ENCODE measurements around the gene MRPL40. TPM values are rescaled to one million over a fixed set of nuclear protein-coding genes. Genes with fewer than 3 reads are reported as not detected.

The MRPL40 gene
- total RNA-seq, 4 donors from 2014 or later: 10.9 to 29.2 (median 13.7) TPM

DNA sequence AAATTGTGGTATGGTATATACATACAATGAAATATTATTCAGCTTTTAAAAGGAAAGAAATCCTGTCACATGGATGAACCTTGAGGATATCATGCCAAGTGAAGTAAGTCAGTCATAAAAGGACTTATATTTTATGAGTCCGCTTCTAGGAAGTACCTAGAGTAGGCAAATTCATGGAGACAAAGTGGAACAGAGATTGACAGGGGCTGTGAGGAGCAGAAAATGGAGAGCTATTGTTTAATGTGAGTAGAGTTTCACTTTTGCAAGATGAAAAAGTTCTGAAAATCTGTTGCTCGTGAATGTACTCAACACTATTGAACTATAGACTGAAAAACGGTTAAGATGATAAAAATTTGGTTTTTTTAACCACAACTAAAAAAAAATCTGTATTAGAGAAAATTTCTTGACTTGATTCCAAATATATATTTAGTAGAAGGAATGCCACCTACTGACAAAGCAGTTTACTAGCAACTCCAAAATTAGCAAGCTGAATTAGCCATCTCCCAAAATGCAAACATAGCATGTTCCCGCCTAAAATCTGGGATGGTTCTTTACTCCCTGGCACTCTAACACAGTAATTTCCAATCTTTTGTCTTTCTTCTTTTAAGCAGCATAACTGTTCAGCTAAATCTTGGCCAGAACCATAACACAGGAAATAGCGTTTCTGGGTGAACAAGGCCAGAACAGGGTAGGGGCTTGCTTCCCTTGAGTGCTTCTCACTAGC is 45.1 kb downstream of the MRPL40 start:
- 19 to 26% methylated on average over 4 to 5 of the region's 5 CpGs for WGBS, 2 donors (ENCODE audit: low coverage in 1 of 2)
- TF ChIP-seq POLR2AphosphoS5 (IDR thresholded peaks at IDR 0.05) (no peak), POLR2A (IDR thresholded peaks at IDR 0.05) (no peak), EP300 (IDR thresholded peaks at IDR 0.05; ENCODE audit: low read depth) (no peak)
- TF ChIP-seq, protein P1, sequence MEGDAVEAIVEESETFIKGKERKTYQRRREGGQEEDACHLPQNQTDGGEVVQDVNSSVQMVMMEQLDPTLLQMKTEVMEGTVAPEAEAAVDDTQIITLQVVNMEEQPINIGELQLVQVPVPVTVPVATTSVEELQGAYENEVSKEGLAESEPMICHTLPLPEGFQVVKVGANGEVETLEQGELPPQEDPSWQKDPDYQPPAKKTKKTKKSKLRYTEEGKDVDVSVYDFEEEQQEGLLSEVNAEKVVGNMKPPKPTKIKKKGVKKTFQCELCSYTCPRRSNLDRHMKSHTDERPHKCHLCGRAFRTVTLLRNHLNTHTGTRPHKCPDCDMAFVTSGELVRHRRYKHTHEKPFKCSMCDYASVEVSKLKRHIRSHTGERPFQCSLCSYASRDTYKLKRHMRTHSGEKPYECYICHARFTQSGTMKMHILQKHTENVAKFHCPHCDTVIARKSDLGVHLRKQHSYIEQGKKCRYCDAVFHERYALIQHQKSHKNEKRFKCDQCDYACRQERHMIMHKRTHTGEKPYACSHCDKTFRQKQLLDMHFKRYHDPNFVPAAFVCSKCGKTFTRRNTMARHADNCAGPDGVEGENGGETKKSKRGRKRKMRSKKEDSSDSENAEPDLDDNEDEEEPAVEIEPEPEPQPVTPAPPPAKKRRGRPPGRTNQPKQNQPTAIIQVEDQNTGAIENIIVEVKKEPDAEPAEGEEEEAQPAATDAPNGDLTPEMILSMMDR (IDR thresholded peaks at IDR 0.05): no peak
- H3K36me3 ChIP-seq: peaks cover 0 to 3% (median 0%) of the 10 kb centered on the region in 4 donors
- peaks cover 16 to 22% (median 21%) of the 10 kb centered on the region in 4 donors for H3K4me1 ChIP-seq
- intact Hi-C loops (cut with DNase I; ENCODE audit: low total_unique reads): no loop called here
- H3K4me3 ChIP-seq: peak overlapping the region in 3 of 4 donors; percentile 67 to 74 (median 72)
- H3K27ac ChIP-seq: peak overlapping the region; percentile 86 to 96 (median 90)
- DNase-seq: no peak
- no peaks in the 10 kb centered on the region for H3K9me3 ChIP-seq
- no peaks in the 10 kb centered on the region for H3K27me3 ChIP-seq
- in situ Hi-C loops (cut with MboI; ENCODE audit: low pct_ligation_motif_present in 1 of 4, low pct_unique_long_range_greater_than_20kb in 1 of 4, low sequenced_read_pairs in 3 of 4): no loop called here

DNA sequence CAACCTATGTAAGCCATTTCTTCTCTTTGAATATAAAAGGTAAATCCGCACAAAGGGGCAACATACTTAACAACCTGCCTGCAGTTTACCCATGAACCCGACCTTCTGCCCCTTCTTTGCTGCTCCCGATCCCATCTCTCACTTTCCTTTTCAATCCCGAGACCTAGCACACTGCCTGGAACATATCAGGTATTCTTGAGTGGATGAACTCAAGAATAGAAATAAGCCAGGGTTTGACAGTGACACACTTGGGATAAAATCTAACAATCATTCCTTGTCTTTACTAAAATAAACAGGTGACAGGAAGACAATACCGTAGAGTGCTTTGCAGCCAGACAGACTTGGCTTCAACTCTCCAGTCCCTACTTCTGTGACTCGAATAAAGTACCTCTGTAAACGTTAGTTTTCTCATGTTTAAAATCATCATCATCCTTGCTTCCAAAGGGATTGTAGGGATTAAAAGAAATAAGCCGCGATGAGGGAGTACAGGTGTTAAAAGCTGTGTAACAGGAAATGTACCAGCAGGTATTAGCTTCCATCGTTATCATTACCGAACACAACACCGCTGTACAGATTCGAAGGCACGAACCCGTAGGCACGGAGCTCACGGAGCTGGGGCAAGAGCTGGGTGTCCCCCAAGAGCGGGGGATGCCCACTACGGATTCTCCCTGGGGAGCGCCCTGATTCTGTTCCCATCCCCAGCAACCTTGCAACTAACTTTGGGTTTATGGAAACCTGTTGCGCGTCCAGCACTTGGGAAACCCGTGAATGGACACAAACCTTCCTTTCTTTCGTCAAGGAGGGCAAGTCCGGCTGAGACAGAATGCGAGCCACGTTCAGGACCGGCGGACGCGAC is 45.9 kb downstream of the MRPL40 start:
- no peaks in the 10 kb centered on the region for H3K27me3 ChIP-seq
- in situ Hi-C loops (cut with MboI; ENCODE audit: low pct_ligation_motif_present in 1 of 4, low pct_unique_long_range_greater_than_20kb in 1 of 4, low sequenced_read_pairs in 3 of 4): no loop called here
- peaks cover 0 to 3% (median 0%) of the 10 kb centered on the region in 4 donors for H3K36me3 ChIP-seq
- TF ChIP-seq, protein P1 (IDR thresholded peaks at IDR 0.05): no peak
- TF ChIP-seq POLR2A (IDR thresholded peaks at IDR 0.05) (no peak), POLR2AphosphoS5 (IDR thresholded peaks at IDR 0.05) (no peak), EP300 (IDR thresholded peaks at IDR 0.05; ENCODE audit: low read depth) (no peak)
- WGBS, 2 donors (ENCODE audit: low coverage in 1 of 2): 1 to 2% methylated on average over 11 to 24 of the region's 31 CpGs
- H3K27ac ChIP-seq: peak overlapping the region; percentile 86 to 96 (median 90)
- intact Hi-C loops (cut with DNase I; ENCODE audit: low total_unique reads): no loop called here
- no peaks in the 10 kb centered on the region for H3K9me3 ChIP-seq
- no peak for DNase-seq
- peak overlapping the region; percentile 67 to 87 (median 73) for H3K4me3 ChIP-seq
- peaks cover 16 to 22% (median 21%) of the 10 kb centered on the region in 4 donors for H3K4me1 ChIP-seq

DNA sequence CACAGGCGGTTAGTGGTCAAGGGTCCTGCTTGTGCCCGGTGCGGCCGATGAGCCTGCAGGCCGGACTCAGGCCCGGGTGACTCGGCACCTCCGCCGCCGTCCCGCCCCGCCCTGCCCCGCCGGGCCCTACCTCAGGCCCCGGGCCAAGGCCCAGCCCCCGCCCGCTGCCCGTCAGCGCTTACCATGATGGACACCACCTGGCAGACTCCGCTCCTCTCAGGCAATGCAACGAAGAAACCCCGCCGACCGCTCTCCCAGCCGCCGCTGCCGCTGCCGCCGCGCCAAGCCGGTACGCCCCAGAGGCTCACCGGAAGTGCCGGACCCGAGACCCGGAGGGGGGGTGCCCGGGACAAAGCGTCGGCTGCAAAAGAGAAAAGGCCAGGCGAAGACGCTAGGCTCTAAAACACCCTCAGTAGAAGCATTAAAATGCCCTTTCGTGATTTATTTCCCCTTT is 46.6 kb downstream of the MRPL40 start, which contains the start of gene UFD1:
TSS of gene UFD1 (minus strand) at position 293 of the 454 bp plus-strand sequence. CDS start at position 185, 108 bp downstream.
- Histone ChIP-seq H3K27ac (peak within 1 kb of the TSS; percentile 86 to 96 (median 90)), H3K4me1 (peaks cover 16 to 22% (median 21%) of the 10 kb centered on the region in 4 donors), H3K4me3 (peak within 1 kb of the TSS; percentile 67 to 87 (median 73)), H3K9me3 (no peaks in the 10 kb centered on the region), H3K27me3 (no peaks in the 10 kb centered on the region), H3K36me3 (no peaks in the 10 kb centered on the region)
- WGBS, 2 donors (ENCODE audit: low coverage in 1 of 2): 0 to 1% methylated on average over 1 to 18 of the region's 42 CpGs
- no peak for TF ChIP-seq EP300 (IDR thresholded peaks at IDR 0.05; ENCODE audit: low read depth)
- TF ChIP-seq, protein P1 (IDR thresholded peaks at IDR 0.05): no peak
- peak; percentile 53 to 83 (median 74) for TF ChIP-seq POLR2AphosphoS5 (IDR thresholded peaks at IDR 0.05)
- TF ChIP-seq POLR2A (IDR thresholded peaks at IDR 0.05): peak; percentile 58
- intact Hi-C loops (cut with DNase I; ENCODE audit: low total_unique reads) (no loop called here), in situ Hi-C loops (cut with MboI; ENCODE audit: low pct_ligation_motif_present in 1 of 4, low pct_unique_long_range_greater_than_20kb in 1 of 4, low sequenced_read_pairs in 3 of 4) (no loop called here)
- DNase-seq: peak; percentile 86
